NCI-H146 (cell line): Measurements from ENCODE around the gene GFER.
"Not testable (repeated sequence)": the region's sequence is repeated elsewhere in the genome, so short reads cannot be mapped to it uniquely, and the experiment has no call there.

Experiments used
- DNase-seq: peaks from one replicate; lab custom pipeline; 2025; lab: John Stamatoyannopoulos, UW

GFER gene

DNA sequence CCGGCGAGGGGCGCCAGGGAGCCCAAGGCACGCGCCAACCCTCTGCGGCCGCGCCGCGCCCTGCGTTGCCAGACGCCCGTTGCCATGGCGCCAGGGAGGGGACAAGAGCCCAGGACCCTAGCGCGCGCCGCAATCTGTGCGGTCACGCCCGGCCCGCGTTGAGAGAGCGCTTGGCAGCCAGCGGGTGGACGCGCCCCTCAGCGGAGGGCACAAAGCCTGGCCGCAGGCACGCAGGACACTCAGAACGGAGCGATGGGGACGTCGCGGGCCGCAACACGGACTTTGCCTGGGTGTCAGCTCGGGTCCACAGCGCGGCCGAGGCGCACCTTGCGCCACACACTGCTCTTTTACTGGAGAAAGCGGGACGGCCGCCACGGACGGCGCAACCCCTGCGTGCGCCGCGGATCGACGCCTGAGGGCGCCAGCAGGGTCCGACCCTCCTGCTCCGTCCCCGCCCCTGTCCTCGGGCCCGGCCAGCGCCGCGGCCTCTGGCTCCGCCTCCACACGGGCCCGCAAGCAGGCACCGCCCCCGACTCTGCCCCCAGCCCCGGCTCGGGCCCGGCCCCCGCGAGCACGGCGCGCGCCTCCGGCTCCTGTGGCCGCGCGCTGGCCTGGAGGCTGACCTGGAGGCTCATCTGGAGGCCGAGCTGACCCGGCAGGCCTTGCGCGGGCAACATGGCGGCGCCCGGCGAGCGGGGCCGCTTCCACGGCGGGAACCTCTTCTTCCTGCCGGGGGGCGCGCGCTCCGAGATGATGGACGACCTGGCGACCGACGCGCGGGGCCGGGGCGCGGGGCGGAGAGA, at the start of gene GFER:
TSS of gene GFER (plus strand) at position 650 of the 803 bp plus-strand sequence. CDS start at position 676, 26 bp downstream.
- DNase-seq = peak; percentile 93

DNA sequence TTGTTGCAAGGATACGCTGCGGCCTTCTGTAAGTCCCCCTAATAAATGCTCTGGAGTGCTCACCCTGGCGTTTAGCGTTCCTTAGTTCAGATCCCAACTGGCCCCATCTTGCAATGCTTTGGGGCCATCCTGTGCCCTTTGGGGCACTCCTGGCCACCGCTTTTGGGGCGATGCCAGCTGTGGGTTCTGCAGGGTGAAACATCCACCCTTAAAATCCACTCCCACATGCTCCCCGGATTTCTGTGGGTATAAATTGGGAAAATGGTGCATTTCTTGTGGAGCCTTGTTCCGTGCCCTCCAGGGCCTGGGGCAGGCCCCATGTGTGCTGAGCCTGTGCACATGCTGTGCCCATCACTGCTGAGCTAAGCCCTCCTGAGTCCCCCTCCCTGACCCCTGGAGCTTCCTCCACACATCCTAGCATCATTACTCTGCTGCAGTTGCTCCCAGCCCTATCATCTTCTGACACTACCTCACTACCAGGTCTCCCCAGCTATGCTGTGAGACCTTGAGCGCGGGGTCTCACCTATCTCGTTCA, 47.0 kb upstream of the GFER start:
- no peak for DNase-seq

DNA sequence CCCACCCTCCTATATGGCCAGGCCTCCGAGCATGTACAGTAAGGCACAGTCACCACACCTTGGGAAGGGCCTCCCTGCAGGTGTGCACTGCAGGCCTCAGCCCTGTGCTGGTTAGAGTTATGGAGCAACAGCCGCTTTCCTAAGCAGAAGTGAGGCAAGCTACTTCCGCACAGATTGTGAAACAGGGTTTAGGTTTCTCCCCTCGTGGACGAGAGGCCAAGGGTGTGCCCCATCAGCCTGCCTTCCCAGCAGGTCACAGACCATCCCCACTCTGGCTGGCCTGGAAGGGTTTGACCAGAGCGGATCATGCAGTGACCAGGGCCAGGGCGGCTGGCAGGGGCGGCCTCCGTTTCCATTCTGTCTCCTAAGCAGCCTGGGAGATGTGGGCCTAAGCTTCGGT, 45.7 kb upstream of the GFER start:
- no peak for DNase-seq

DNA sequence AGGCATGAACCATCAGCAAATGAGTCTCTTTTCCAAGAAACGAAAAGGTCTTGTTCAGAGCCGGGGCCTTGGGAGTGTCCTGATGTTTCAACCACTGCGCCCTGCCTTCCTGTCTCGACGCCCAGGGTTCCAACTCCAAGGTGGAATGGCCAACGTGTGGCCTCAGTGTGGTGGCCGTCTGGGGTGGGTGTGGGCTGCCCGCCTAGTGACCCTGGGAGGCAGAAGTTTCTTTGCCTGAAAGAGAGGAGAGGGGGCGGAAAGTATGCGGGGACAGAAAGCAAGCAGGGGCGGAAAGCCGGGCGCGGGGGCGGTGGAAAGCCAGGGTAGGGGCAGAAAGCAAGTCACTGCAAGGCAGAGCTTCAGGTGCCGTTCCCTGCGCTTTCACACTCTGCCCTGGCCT, 45.1 kb upstream of the GFER start:
- no peak for DNase-seq

DNA sequence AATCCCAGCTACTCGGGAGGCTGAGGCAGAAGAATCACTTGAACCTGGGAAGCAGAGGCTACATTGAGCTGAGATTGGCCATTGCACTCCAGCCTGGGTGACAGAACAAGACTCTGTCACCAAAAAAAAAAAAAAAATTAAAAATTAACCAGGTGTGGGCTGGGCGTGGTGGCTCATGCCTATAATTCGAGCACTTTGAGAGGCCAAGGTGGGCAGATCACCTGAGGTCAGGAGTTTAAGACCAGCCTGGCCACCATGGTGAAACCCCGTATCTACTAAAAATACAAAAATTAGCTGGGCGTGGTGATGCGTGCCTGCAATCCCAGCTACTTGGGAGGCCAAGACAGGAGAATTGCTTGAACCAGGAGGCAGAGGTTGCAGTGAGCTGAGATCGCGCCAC, 44.2 kb upstream of the GFER start:
- DNase-seq = not testable (repeated sequence)

DNA sequence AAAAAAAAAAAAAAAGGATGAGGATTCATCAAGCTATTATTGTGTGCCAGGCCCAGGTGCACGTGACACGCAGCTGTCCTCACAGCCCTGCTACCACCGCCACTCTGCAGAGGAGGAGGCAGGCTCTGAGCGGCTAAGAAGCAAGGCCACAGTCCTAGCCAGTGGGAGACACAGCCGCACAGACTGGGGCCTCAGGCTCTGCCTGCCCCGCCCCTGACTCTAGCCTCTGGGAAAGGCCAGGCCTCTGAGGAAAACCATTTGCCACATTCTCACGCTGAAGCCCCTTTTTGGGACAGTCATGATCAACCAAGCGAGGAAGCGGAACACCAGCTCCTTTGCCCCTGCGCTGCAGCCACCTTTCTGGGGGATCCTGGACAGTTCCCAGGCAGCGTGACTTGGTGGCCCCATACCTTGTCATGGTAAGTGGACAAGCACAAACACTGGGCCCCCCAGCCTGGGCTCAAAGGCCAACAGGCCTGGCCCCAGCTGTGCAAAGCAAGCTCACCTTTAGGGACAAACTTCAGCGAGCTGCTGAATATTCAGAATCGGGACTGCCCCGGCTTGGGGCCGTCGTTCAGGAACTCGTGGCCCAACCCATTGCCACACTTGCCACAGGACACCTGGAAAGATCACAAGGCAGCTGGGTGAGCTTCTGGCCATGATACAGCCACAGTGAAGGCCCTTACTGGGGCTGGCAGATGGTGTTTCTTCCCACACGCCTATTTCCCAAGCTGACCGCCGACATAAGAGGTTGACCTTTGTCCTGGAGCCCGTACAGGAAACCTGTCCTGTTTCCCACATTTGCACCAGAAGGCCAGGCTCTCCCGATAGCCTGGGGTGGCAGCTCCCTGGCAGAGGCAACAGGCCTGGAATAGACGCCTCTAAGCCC, 43.5 kb upstream of the GFER start:
- no peak for DNase-seq

DNA sequence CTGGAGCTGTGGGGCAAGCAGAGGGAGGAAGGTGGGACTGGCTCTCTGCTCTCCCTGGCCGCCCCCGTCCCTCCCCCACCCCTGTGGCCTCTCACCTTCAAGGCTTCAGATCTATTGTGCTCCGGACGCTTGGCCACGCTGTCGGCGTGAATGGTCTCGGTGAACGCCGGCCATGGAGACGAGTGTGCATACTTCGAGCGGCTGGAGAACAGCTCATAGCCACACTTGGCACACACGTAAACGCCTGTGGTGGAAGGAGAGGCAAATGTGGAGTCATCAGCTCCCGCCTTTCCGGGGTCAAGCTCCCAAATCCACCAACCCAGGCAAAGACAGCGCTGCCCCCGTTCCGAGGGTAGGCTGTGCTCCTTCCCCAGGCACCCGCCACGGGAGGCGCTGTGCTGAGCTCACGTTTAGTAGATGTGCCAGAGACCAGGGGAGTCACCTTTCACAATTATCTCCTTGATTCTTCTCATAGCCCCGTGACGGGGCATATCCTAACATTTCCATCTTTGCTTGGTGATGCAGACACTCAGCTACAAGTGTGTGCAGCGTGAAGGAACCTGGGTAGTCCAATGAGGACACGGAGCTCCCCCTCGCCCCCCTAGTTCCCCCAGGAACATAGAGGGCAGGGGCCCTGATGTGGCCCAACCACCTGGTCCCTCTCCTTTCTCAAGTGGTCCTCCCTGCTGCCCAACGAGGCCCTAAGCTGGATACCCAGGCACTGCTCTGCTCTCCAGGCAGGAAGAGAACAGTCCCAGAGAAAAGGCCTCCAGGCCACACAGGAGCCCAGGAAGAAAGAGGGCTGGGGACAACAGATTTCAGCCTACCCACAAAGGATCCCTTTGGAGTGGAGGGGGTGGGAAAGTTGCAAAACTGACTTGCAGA, 42.6 kb upstream of the GFER start:
- no peak for DNase-seq

DNA sequence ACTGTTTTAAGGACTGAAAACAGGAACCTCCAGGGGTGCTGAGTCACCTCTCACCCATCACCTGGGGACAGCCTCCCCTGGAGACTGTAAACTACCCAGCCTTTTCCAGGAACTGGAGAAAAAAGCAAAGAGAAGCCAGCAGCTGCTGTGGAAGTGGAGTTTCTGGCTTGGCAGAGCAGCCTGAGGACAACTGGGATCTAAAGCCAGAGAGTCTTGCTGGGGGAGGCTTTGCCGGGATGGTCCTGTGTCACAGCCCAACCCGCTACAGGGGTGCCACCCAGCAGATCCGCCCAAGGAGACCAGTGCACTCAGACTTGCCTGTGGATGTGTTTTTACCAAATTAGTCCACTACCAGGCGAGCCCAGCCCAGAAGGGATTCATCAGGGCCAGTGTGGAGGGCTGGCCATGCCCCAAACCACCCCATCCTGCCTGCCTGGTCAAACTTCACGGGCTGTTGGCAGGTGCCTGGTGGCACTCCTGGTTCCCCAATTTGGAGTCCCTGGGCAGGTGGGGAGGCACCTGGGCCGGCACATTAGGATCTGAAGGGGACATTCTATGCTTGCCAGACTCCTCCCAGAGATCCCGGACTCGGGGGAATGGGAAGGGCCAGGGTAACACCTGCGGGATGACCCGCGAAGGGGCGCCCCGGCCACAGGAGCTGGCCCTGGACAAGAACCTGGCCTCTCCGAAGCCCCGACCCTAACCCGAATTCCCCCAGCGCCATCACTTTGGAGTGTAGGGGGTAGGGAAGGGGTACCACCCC, 41.8 kb upstream of the GFER start:
- DNase-seq = no peak

DNA sequence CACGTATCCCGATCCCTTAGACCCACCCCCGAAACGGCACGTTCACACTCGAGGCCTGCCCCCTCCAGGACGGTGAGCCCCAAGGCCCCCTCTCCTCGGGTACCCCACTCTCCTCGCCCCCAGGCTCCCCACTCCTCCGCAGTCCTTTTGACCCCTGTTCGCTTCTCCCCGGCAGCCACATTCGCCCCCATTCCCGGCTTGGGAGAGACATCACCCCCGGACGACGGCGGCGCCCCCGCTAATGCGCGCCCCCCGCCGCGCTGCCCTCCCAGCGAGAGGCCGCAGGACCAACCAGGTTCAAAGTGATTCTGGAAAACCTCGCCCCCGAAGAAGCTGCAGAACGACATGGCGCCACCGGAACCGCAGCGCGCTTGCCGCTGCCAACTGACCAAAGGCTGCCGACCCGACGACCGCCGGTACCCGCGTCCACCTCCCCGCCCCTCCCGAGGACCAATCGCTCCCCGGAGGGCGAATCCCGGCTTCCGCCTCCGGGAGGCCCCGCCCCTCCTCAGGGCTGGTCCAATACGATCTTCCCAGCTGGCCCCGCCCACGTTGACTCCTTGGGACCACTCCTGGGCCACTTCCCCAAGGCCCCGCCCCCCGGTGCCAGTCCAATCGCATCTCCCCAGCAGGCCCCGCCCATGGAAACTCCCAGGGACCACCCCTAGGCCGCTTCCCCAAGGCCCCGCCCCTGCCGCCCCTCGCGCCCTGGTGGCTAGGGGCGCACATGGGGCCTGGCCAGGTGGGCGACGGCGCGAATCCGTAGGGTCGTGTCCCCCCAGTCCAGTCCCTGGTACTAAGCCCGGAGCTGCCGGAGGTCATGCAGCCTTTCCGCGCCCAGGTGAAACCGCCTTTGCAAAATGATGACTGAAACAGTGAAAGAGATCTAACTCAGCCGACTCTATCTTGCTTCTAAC, 40.9 kb upstream of the GFER start, which contains the start of gene MSRB1:
TSS of gene MSRB1 (minus strand) at position 390 of the 917 bp plus-strand sequence. CDS start at position 347, 43 bp downstream.
- DNase-seq = peak; percentile 100

DNA sequence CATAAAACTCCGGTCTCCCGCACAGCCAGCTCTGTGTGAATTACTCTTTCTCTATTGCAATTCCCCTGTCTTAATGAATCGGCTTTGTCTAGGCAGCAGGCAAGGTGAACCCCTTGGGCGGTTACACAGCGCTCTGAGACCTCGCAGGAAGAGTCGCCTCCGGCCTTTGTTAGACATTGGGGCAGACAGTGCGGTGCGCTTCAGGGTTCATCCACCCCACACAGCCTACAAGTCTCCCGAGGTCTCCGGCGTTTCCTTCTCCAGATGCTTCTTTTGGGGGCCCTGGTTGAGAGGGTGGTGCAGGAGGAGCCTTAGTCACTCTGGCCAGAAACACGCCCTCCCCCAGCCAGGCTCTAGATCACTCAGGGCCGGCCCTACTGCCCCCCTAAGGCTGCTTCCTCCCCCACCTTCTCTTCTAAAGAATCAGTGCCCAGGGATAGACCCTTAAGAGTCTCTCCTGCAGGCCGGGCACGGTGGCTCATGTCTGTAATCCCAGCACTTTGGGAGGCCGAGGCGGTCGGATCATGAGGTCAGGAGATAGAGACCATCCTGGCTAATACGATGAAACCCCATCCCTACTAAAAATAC, 39.3 kb upstream of the GFER start:
- no peak for DNase-seq

DNA sequence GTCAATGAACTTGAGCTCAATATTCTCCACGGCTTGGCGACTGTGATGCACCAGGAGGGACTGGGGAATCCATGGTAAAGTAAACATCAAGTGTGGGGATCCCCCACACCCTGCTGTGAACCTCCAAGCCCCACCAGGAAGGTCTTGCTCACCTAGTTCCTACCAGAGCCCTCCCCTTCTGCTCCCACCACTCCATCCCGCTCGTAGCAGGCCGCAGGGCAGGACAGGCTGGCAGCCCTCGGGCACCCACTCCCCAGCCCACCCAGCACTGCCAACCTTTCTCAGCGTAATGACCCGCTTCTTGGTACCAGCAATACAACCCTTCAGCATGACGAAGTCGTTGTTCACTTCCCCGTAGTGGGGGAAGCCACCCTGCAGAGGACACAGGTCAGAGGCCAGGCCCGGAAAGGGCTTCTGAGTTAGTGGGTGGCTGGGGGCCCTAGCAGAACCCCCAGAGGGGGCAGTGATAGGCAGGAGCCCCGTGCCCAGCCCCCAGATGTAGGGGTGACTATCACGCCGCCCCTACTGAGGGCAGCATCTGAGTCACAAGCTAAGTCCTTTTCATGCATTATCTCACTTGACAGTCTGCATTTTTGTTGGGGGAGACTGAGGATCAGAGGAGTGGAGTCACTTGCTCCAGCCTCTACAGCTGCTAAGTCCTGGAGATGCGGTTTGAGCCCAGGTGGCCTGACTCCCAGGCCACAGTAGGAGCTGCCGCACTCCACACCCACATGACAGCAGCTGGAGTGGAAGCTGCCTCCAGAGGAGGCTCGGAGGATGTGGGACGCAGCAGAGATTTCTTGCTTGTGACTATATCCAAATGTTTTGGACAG, 38.2 kb upstream of the GFER start:
- DNase-seq = no peak

DNA sequence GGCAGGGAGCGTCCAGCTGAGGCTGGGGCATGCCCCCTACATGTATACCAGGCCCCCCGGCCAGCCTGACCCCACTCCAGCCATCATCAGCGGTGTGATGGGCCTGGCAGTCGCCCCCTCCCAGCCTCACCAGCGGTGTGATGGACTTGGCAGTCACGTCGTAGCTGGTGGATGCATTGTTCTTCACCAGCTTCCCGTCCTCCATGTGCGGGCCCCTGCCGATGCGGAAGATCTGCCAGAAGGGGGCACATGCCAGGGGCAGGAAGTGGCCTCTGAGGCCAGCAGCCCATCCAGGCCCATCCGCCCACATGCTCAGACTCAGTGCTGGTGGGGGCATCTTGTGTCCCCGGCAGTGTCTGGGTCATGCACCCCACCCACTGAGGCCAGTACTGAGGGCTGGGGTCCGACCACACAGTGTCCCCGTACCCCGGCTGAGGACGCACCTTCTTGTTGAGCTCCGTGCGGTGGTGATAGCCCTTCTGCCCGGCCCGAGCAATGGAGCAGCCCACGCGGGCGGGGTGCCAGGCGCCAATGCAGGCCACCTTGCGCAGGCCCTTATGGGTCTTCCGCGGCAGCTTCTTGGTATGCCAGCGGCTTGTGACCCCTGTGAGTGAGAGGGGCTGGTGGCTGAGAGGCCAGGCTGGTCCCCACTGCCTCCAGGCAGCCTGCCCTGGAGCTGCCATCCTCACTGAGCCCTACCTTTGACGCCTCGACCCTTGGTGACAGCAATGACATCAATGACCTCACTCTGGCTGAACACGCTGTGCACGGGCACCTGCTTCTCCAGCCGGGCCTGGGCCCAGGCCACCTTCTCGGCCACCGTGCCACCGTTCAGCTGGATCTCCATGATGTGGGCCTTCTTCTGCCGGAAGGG, 37.3 kb upstream of the GFER start:
- no peak for DNase-seq

DNA sequence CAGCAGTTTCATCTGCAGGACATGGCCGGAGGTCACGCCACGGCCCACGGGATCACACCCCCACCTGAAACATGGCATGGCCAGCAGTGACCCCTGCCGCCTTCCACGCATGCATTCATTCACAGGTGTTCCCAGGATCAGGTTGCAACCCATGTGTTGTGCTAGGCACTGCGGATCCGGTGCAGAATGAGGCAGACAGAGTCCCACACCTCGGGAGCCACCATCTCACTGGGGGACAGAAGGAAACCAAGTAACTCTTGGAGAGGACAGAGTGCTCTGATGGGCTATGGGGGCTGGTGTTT, 36.7 kb upstream of the GFER start:
- DNase-seq = no peak

DNA sequence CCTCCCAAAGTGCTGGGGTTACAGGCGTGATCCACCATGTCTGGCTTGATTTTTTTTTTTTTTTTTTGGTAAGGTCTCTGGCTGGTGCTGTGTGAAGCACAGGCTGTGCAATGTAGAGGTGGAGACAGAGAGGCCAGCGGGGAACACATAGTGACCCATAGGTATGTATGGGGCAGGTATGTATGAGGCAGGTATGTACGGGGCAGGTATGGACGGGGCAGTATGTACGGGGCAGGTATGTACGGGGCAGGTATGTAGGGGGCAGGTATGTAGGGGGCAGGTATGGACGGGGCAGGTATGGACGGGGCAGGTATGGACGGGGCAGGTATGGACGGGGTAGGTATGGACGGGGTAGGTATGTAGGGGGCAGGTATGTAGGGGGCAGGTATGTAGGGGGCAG, 34.5 kb upstream of the GFER start:
- DNase-seq = no peak

DNA sequence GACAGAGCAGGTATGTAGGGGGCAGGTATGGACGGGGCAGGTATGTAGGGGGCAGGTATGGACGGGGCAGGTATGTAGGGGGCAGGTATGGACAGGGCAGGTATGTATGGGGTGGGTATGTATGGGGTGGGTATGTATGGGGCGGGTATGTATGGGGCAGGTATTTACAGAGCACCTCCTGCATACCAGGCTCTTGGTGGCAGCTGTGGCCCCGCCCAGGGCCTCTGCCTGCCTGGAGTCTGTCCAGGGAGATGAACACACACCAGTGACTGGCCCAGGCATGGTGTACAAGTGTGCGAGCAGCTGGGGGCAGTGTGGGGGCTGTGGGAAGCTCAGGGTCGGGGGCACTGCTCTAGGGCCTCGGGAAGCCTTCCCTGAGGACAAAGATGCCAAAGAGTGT, 33.9 kb upstream of the GFER start:
- DNase-seq = no peak

DNA sequence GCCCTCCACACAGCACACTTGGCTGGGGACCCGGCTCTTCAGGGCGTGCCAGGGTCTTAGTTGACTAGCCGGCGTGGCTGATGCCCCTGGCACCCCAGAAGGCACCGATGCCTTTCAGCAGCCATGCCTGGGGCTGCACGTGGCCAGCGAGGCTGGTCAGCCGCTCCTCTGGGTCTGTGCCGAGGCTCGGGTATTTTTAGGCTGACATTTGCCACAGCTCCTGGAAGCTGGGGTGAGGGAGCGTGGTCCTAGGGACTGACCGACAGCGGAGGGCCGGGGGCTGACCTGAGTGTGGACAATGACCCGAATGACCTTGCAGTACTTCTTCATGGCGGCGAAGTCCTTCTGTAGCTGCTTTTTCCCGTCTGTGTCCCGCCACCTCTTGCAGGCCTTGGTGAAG, 33.4 kb upstream of the GFER start:
- no peak for DNase-seq

DNA sequence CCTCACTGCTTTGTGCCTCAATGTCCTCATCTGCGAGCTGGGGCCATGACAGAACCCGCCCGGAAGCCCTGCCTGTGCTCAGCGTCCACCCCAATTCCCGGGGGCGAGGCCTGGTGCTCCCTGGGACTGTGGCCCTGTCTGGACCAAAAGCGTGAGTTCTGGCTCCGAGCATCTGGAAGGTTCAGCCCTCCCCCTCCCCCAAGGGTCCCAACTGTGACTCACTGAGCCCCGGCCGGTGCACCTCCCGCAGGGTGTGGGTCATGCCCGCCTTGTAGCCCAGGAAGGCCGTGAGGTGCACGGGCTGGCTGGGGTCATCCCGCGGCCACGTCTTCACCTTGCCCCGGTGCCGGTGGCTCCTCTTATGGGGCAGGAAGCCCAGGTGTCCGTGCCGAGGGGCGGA, 30.3 kb upstream of the GFER start:
- no peak for DNase-seq
